ENCODE measurements around the gene SENP1. TPM values are rescaled to one million over a fixed set of nuclear protein-coding genes. Genes with fewer than 3 reads are reported as not detected.

Gene SENP1
- total RNA-seq, 4 donors from 2014 or later = 11.0 to 37.1 (median 16.9) TPM

GRCh38 chr12:48001505-48002413, 104.1 kb downstream of the SENP1 start:
- TF ChIP-seq POLR2A (IDR thresholded peaks at IDR 0.05) = no peak
- TF ChIP-seq CTCF (IDR thresholded peaks at IDR 0.05) = no peak
- Histone ChIP-seq H3K27me3 (peaks cover 0 to 38% of the 10 kb centered on the region in 2 donors), H3K36me3 (no peaks in the 10 kb centered on the region), H3K4me3 (peak overlapping the region; percentile 10 to 50 (median 31)), H3K27ac (no peak overlapping the region), H3K9me3 (no peaks in the 10 kb centered on the region), H3K4me1 (peaks cover 9 to 44% (median 36%) of the 10 kb centered on the region in 4 donors)
- DNase-seq = peak in 2 of 3 donors; percentile 65 to 70

GRCh38 chr12:48000878-48001504, 104.9 kb downstream of the SENP1 start:
- Histone ChIP-seq H3K4me1 (peaks cover 9 to 44% (median 36%) of the 10 kb centered on the region in 4 donors), H3K27me3 (peaks cover 0 to 38% of the 10 kb centered on the region in 2 donors)
- DNase-seq = peak in 2 of 3 donors; percentile 44 to 51

DNA sequence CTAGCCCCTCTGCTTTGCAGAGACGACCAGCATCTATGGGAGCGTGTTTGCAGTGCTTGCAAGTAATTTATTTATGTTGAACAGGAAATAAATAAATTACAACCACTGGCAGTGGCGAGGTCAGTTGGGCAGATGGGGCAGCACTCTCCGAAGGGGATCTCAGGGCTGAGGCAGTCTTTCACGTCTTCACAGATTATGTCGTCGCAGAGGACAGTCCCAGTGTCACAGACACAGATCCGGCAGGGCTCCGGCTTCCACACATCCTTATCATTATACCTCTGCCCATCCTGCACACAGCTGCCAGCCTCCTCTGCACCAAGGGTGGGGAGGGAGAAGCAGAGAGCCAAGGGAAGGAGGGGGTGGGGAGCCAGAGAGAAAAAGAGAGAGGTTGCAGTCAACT, 106.1 kb downstream of the SENP1 start:
- no peak for TF ChIP-seq CTCF (IDR thresholded peaks at IDR 0.05)
- TF ChIP-seq POLR2A (IDR thresholded peaks at IDR 0.05) = no peak
- Histone ChIP-seq H3K9me3 (no peaks in the 10 kb centered on the region), H3K27me3 (peaks cover 0 to 29% of the 10 kb centered on the region in 2 donors), H3K4me1 (peaks cover 9 to 41% (median 33%) of the 10 kb centered on the region in 4 donors), H3K4me3 (no peak overlapping the region), H3K27ac (no peak overlapping the region), H3K36me3 (no peaks in the 10 kb centered on the region)
- no peak for DNase-seq

More at GRCh38 chr12:48000878-48001504, 104.9 kb downstream of the SENP1 start:
- no peak overlapping the region for H3K27ac ChIP-seq
- H3K4me3 ChIP-seq = peak overlapping the region; percentile 10 to 50 (median 31)
- H3K36me3 ChIP-seq = no peaks in the 10 kb centered on the region
- no peak for TF ChIP-seq POLR2A (IDR thresholded peaks at IDR 0.05)
- TF ChIP-seq CTCF (IDR thresholded peaks at IDR 0.05) = no peak
- H3K9me3 ChIP-seq = no peaks in the 10 kb centered on the region

DNA sequence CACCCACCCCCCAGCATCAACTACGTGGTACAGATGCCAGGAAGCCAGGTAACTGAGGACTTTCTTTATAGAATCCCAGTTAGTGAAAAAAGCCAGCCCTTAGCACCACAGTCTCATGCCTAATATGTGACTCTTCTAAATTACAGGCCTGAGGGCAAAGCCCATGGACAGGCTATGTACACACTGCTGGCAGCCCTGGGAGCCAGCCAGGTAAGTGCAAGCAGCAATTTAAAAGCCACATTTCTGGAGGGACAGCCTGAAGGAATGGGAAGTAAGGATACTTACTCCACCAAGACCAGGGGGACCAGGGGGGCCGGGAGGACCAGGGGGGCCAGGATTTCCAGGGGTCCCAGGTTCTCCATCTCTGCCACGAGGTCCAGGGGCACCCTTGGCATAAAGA, 108.6 kb downstream of the SENP1 start:
- no peak overlapping the region for H3K27ac ChIP-seq
- peaks cover 0 to 16% (median 10%) of the 10 kb centered on the region in 4 donors for H3K4me1 ChIP-seq
- no peak overlapping the region for H3K4me3 ChIP-seq
- DNase-seq = no peak
- TF ChIP-seq CTCF (IDR thresholded peaks at IDR 0.05) (no peak), POLR2A (IDR thresholded peaks at IDR 0.05) (no peak)
- no peaks in the 10 kb centered on the region for H3K9me3 ChIP-seq
- H3K27me3 ChIP-seq = peaks cover 0 to 4% of the 10 kb centered on the region in 2 donors
- no peaks in the 10 kb centered on the region for H3K36me3 ChIP-seq

DNA sequence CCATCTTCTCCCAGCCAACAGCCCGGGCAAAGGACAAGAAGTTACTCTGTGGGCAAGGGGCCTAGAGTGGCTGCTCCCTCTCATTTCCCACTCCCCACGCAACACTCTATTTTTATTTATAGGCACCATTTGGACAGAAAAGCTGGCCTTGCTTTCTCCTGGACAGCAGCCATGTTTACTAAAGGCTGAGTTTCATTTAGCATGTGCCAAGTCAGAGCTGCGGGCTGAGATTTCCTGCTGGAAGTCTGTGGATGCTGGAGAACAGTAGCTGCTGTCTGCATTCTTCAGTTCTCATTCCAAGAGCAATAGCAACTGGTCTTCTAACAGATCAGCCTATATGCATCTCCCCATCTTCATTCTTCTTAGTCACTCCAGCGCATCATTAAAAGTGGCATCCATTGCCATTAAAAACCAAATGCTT, 109.9 kb downstream of the SENP1 start:
- TF ChIP-seq CTCF (IDR thresholded peaks at IDR 0.05) = no peak
- TF ChIP-seq POLR2A (IDR thresholded peaks at IDR 0.05) = no peak
- H3K4me1 ChIP-seq = peaks cover 0 to 3% (median under 1%) of the 10 kb centered on the region in 4 donors
- no peaks in the 10 kb centered on the region for H3K9me3 ChIP-seq
- no peaks in the 10 kb centered on the region for H3K27me3 ChIP-seq
- no peak overlapping the region for H3K27ac ChIP-seq
- H3K4me3 ChIP-seq = no peak overlapping the region
- DNase-seq = peak in 1 of 3 donors; percentile 38
- no peaks in the 10 kb centered on the region for H3K36me3 ChIP-seq

All from Peyer's patch (tissue), 4 donors.